A549 (cell line): ENCODE data around the gene PLEKHG3.

Experiments
- EP300 ChIP-seq, 2 experiments: fragments of >200 bp; sonication (Bioruptor Twin); formaldehyde crosslinking; IDR thresholded peaks; 2 replicates in 1 of 2; 3 replicates in 1 of 2; pipeline ENCODE4 v1.6.1; 2016 to 2017
- MAFK ChIP-seq: fragments of 450-650 bp; IDR thresholded peaks from 2 replicates; pipeline ENCODE4 v1.6.1; 2014; ENCODE audit not compliant: partially characterized antibody
- MAZ ChIP-seq: fragments of 150-350 bp; IDR thresholded peaks from 2 replicates; pipeline ENCODE4 v1.6.1; 2014; ENCODE audit warnings: antibody characterized with exemption, low read depth, low read length, borderline replicate concordance
- NFE2L2 ChIP-seq: fragments of 150-350 bp; conservative IDR thresholded peaks from 2 replicates; pipeline ENCODE4 v1.6.1; 2014; ENCODE audit warnings: low read length
- POLR2A ChIP-seq: IDR thresholded peaks from 2 replicates; pipeline ENCODE4 v1.6.1; 2012; ENCODE audit warnings: mild to moderate bottlenecking, low read length
- TF ChIP-seq, protein P1 (sequence below): fragments of >200 bp; sonication (Bioruptor Twin); formaldehyde crosslinking; IDR thresholded peaks from 3 replicates; pipeline ENCODE4 v1.5.1; 2016
- TF ChIP-seq, protein P2 (sequence below): fragments of 250-450 bp; sonication (Bioruptor Pico); IDR thresholded peaks from 2 replicates; pipeline ENCODE4 v1.5.0; 2021; ENCODE audit warnings: mild to moderate bottlenecking, moderate library complexity, borderline replicate concordance
- TF ChIP-seq, protein P3 (sequence below): IDR thresholded peaks from 2 replicates; pipeline ENCODE4 v1.6.1; 2012

DNA sequence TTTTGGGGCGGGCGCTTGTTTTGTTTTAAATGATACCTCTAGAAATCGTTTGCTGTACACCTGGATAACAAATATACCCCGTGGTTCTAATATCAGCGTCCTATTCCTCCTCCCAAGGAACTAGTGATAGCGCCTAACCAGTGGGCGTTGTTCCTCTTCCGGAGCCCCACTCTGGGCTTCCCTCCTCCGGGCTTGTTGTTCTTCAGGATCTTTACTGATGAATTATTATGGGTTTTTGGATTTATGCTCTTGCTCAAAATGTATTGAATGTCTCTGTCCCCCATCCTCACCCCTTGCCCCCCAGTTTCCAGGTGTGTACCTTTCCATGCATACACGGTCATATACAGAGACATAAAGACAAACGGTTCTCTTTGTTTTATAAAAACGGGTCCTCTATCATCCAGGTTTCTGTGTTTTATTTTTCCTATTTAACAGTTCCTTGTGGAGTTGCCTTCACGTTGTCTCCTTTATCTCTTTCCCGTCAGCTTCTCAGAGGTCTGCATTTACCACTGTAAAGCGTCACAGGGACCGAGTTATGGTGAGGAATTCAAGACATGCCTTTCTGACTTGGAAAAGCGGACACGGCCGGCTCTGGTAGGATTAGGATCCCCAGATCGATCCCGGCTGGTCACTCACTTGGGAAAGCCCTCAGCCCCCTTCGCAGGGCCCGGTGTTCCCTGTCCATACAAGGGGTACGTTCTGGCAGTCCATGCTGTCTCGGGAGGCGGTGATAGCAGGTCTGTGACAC, 655 bp upstream of the PLEKHG3 start:
- TF ChIP-seq, protein P1, sequence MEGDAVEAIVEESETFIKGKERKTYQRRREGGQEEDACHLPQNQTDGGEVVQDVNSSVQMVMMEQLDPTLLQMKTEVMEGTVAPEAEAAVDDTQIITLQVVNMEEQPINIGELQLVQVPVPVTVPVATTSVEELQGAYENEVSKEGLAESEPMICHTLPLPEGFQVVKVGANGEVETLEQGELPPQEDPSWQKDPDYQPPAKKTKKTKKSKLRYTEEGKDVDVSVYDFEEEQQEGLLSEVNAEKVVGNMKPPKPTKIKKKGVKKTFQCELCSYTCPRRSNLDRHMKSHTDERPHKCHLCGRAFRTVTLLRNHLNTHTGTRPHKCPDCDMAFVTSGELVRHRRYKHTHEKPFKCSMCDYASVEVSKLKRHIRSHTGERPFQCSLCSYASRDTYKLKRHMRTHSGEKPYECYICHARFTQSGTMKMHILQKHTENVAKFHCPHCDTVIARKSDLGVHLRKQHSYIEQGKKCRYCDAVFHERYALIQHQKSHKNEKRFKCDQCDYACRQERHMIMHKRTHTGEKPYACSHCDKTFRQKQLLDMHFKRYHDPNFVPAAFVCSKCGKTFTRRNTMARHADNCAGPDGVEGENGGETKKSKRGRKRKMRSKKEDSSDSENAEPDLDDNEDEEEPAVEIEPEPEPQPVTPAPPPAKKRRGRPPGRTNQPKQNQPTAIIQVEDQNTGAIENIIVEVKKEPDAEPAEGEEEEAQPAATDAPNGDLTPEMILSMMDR = no peak
- TF ChIP-seq MAFK (no peak), POLR2A (no peak), MAZ (no peak), EP300 (IDR thresholded peaks at IDR 0.05) (no peak), NFE2L2 (no peak)
- TF ChIP-seq, protein P2, sequence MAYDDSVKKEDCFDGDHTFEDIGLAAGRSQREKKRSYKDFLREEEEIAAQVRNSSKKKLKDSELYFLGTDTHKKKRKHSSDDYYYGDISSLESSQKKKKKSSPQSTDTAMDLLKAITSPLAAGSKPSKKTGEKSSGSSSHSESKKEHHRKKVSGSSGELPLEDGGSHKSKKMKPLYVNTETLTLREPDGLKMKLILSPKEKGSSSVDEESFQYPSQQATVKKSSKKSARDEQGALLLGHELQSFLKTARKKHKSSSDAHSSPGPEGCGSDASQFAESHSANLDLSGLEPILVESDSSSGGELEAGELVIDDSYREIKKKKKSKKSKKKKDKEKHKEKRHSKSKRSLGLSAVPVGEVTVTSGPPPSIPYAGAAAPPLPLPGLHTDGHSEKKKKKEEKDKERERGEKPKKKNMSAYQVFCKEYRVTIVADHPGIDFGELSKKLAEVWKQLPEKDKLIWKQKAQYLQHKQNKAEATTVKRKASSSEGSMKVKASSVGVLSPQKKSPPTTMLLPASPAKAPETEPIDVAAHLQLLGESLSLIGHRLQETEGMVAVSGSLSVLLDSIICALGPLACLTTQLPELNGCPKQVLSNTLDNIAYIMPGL = no peak
- TF ChIP-seq, protein P3, sequence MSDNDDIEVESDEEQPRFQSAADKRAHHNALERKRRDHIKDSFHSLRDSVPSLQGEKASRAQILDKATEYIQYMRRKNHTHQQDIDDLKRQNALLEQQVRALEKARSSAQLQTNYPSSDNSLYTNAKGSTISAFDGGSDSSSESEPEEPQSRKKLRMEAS = no peak
